ENCODE measurements around the gene MMP10. TPM values are rescaled to one million over a fixed set of nuclear protein-coding genes. Genes with fewer than 3 reads are reported as not detected.

The MMP10 gene
- total RNA-seq: 0.29 and 0.80 TPM in 2 replicates

- TF ChIP-seq, protein P1, sequence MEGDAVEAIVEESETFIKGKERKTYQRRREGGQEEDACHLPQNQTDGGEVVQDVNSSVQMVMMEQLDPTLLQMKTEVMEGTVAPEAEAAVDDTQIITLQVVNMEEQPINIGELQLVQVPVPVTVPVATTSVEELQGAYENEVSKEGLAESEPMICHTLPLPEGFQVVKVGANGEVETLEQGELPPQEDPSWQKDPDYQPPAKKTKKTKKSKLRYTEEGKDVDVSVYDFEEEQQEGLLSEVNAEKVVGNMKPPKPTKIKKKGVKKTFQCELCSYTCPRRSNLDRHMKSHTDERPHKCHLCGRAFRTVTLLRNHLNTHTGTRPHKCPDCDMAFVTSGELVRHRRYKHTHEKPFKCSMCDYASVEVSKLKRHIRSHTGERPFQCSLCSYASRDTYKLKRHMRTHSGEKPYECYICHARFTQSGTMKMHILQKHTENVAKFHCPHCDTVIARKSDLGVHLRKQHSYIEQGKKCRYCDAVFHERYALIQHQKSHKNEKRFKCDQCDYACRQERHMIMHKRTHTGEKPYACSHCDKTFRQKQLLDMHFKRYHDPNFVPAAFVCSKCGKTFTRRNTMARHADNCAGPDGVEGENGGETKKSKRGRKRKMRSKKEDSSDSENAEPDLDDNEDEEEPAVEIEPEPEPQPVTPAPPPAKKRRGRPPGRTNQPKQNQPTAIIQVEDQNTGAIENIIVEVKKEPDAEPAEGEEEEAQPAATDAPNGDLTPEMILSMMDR (conservative IDR thresholded peaks at IDR 0.05; ENCODE audit: low read depth, low read length): peak; percentile 77
- H3K4me3 ChIP-seq (ENCODE audit: low read depth, low read length): no peak within 1 kb of the TSS
- DNase-seq (ENCODE audit: low read depth): no peak
These were observed at the start of gene MMP10 for GRCh38 chr11:102780491-102780918. TSS of gene MMP10 (minus strand) at chr11:102780628. CDS start at chr11:102780591, 37 bp downstream.

DNA sequence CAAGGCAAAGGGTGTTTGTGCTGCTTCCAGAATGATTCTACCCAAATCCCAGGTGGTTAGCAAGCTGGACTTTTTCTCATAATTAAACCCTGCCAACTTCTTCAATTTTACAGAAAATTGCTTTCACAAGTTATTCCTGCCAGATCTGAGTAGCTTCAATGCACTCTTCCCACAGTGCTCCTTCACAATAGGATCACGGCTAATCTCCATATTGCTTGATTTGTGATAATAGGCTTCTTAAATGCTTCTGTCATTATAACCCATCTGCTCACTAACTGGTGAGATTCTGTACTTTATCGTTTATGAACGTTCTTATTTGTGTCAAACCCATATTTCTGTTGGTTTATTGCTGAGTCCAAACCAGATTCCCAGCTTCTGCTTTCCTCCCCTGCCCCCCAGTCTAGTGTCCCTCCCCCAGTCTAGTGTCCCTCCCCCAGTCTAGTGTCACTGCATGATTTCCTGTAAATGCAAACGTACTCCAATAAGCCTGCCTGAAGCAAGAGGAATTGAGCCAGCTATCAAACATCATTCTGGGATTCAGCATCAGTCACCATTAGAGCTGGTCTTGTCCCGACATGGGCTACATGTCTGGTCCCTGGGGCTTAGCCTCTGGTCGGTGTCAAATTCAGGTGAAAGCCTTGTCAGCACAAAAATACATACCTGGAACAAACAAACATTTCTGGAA lies 49.0 kb upstream of the MMP10 start:
- no peak for DNase-seq (ENCODE audit: low read depth)
- TF ChIP-seq, protein P1 (conservative IDR thresholded peaks at IDR 0.05; ENCODE audit: low read depth, low read length): no peak
- no peak overlapping the region for H3K4me3 ChIP-seq (ENCODE audit: low read depth, low read length)

- no peak for DNase-seq (ENCODE audit: low read depth)
- H3K4me3 ChIP-seq (ENCODE audit: low read depth, low read length): no peak overlapping the region
- TF ChIP-seq, protein P1 (conservative IDR thresholded peaks at IDR 0.05; ENCODE audit: low read depth, low read length): no peak
These were observed 44.1 kb upstream of the MMP10 start for GRCh38 chr11:102824556-102824955.

GRCh38 chr11:102819491-102819890 lies 39.1 kb upstream of the MMP10 start:
- H3K4me3 ChIP-seq (ENCODE audit: low read depth, low read length): no peak overlapping the region
- TF ChIP-seq, protein P1 (conservative IDR thresholded peaks at IDR 0.05; ENCODE audit: low read depth, low read length): no peak
- no peak for DNase-seq (ENCODE audit: low read depth)

DNA sequence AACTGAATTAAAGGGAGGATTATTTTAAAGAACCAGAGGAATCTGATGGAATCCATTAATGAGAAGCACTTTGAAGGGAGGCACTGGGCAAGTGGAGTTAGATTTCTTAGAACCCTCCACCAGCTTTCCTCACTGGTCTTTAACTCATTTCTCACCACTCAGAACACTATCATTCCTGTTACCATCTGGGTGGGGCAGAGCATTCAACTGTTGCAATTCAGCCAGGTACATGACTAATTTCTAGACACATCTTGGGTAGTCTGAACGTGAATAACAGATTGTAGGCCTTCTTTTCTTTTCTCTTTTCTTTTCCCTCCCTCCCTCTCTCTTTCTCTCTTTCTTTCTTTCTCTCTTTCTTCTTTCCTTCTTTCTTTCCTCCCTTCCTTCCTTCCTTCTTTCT lies 33.1 kb upstream of the MMP10 start:
- TF ChIP-seq, protein P1 (conservative IDR thresholded peaks at IDR 0.05; ENCODE audit: low read depth, low read length): no peak
- no peak for DNase-seq (ENCODE audit: low read depth)
- H3K4me3 ChIP-seq (ENCODE audit: low read depth, low read length): no peak overlapping the region

- TF ChIP-seq, protein P1 (conservative IDR thresholded peaks at IDR 0.05; ENCODE audit: low read depth, low read length): no peak
- no peak for DNase-seq (ENCODE audit: low read depth)
- H3K4me3 ChIP-seq (ENCODE audit: low read depth, low read length): no peak overlapping the region
These were observed 31.8 kb upstream of the MMP10 start for GRCh38 chr11:102812188-102812587.
